ENCODE results near the gene VARS1.
"Not testable (repeated sequence)": the region's sequence is repeated elsewhere in the genome, so short reads cannot be mapped to it uniquely, and the experiment has no call there.

DNA sequence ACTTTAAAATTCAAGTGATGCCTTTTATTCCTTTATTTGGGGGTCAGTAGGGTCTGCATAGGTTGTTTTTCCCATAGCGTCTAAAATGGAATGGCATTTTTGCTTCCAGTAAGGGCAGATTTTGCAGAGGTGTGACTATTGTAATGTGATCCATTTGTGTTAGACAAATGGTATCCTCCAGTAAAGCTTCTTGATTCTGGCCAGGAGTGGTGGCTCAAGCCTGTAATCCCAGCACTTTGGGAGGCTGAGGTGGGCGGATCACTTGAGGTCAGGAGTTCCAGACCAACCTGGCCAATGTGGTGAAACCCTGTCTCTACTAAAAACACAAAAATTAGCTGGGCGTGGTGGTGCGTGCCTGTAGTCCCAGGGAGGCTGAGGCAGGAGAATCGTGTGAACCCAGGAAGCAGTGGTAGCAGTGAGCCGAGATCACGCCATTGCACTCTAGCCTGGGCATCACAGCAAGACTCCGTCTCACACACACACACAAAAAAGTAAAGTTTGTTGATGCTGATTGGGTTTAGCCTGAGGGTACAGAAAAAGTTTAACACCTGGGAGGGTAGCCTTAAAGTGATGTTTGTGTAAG is 22.5 kb upstream of the VARS1 start:
- not testable (repeated sequence) for TF ChIP-seq EP300, POLR2A, POLR2AphosphoS5 (IDR thresholded peaks at IDR 0.05)
- TF ChIP-seq, protein P1, sequence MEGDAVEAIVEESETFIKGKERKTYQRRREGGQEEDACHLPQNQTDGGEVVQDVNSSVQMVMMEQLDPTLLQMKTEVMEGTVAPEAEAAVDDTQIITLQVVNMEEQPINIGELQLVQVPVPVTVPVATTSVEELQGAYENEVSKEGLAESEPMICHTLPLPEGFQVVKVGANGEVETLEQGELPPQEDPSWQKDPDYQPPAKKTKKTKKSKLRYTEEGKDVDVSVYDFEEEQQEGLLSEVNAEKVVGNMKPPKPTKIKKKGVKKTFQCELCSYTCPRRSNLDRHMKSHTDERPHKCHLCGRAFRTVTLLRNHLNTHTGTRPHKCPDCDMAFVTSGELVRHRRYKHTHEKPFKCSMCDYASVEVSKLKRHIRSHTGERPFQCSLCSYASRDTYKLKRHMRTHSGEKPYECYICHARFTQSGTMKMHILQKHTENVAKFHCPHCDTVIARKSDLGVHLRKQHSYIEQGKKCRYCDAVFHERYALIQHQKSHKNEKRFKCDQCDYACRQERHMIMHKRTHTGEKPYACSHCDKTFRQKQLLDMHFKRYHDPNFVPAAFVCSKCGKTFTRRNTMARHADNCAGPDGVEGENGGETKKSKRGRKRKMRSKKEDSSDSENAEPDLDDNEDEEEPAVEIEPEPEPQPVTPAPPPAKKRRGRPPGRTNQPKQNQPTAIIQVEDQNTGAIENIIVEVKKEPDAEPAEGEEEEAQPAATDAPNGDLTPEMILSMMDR (IDR thresholded peaks at IDR 0.05), result not testable (repeated sequence)
